Liver (tissue), 3 donors: ENCODE measurements around the gene DNAH6.

ENCODE experiments used
- HNF4A ChIP-seq, 2 donors: conservative IDR thresholded peaks; 2 replicates each; pipeline ENCODE4 v1.6.1; 2016; ENCODE audit warnings: antibody characterized with exemption in 2 of 2, mild to moderate bottlenecking in 2 of 2
- JUND ChIP-seq, 2 donors: IDR thresholded peaks; 2 replicates each; pipeline ENCODE4 v1.6.1; 2016; ENCODE audit warnings: antibody characterized with exemption in 2 of 2
- RAD21 ChIP-seq, 2 donors: IDR thresholded peaks; 2 replicates each; pipeline ENCODE4 v1.6.1; 2016; ENCODE audit warnings: antibody characterized with exemption in 2 of 2, mild to moderate bottlenecking in 2 of 2
- REST ChIP-seq: IDR thresholded peaks from 2 replicates; pipeline ENCODE4 v1.6.1; 2016; ENCODE audit warnings: antibody characterized with exemption, mild to moderate bottlenecking
- RXRA ChIP-seq, 2 donors: IDR thresholded peaks; 2 replicates each; pipeline ENCODE4 v1.6.1; 2017 to 2018; ENCODE audit warnings: antibody characterized with exemption in 2 of 2, mild to moderate bottlenecking in 1 of 2
- SP1 ChIP-seq: IDR thresholded peaks from 2 replicates; pipeline ENCODE4 v1.6.1; 2018; ENCODE audit warnings: antibody characterized with exemption, mild to moderate bottlenecking
- TAF1 ChIP-seq: conservative IDR thresholded peaks from 2 replicates; pipeline ENCODE4 v1.6.1; 2016; ENCODE audit warnings: antibody characterized with exemption, mild to moderate bottlenecking
- YY1 ChIP-seq: IDR thresholded peaks from 2 replicates; pipeline ENCODE4 v1.6.1; 2016; ENCODE audit warnings: antibody characterized with exemption, mild to moderate bottlenecking
- TF ChIP-seq, protein P1 (sequence below): IDR thresholded peaks from 2 replicates; pipeline ENCODE4 v1.6.1; 2016; ENCODE audit warnings: antibody characterized with exemption
- TF ChIP-seq, protein P2 (sequence below): fragments of 150-350 bp; IDR thresholded peaks from 2 replicates; pipeline ENCODE4 v1.5.1; 2017; ENCODE audit warnings: improper control_type of control experiment, low read depth, low read length; ENCODE audit not compliant: missing input control
- TF ChIP-seq, protein P3 (sequence below): IDR thresholded peaks from 2 replicates; pipeline ENCODE4 v1.6.1; 2016; ENCODE audit warnings: antibody characterized with exemption
- TF ChIP-seq, protein P4 (sequence below): IDR thresholded peaks from 2 replicates; pipeline ENCODE4 v1.6.1; 2016; ENCODE audit warnings: antibody characterized with exemption
- donor health status: healthy.
- donor health status: healthy.

GRCh38 chr2:84823788-84824187, 307.5 kb downstream of the DNAH6 start:
- TF ChIP-seq TAF1 (no peak), JUND (IDR thresholded peaks at IDR 0.05) (no peak), REST (no peak), YY1 (no peak), RAD21 (IDR thresholded peaks at IDR 0.05) (no peak), HNF4A (conservative IDR thresholded peaks at IDR 0.05) (no peak), SP1 (no peak), RXRA (IDR thresholded peaks at IDR 0.05) (no peak)
- TF ChIP-seq, protein P1, sequence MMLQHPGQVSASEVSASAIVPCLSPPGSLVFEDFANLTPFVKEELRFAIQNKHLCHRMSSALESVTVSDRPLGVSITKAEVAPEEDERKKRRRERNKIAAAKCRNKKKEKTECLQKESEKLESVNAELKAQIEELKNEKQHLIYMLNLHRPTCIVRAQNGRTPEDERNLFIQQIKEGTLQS: no peak
- TF ChIP-seq, protein P2, sequence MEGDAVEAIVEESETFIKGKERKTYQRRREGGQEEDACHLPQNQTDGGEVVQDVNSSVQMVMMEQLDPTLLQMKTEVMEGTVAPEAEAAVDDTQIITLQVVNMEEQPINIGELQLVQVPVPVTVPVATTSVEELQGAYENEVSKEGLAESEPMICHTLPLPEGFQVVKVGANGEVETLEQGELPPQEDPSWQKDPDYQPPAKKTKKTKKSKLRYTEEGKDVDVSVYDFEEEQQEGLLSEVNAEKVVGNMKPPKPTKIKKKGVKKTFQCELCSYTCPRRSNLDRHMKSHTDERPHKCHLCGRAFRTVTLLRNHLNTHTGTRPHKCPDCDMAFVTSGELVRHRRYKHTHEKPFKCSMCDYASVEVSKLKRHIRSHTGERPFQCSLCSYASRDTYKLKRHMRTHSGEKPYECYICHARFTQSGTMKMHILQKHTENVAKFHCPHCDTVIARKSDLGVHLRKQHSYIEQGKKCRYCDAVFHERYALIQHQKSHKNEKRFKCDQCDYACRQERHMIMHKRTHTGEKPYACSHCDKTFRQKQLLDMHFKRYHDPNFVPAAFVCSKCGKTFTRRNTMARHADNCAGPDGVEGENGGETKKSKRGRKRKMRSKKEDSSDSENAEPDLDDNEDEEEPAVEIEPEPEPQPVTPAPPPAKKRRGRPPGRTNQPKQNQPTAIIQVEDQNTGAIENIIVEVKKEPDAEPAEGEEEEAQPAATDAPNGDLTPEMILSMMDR: no peak
- TF ChIP-seq, protein P3, sequence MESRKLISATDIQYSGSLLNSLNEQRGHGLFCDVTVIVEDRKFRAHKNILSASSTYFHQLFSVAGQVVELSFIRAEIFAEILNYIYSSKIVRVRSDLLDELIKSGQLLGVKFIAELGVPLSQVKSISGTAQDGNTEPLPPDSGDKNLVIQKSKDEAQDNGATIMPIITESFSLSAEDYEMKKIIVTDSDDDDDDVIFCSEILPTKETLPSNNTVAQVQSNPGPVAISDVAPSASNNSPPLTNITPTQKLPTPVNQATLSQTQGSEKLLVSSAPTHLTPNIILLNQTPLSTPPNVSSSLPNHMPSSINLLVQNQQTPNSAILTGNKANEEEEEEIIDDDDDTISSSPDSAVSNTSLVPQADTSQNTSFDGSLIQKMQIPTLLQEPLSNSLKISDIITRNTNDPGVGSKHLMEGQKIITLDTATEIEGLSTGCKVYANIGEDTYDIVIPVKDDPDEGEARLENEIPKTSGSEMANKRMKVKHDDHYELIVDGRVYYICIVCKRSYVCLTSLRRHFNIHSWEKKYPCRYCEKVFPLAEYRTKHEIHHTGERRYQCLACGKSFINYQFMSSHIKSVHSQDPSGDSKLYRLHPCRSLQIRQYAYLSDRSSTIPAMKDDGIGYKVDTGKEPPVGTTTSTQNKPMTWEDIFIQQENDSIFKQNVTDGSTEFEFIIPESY: no peak
- TF ChIP-seq, protein P4, sequence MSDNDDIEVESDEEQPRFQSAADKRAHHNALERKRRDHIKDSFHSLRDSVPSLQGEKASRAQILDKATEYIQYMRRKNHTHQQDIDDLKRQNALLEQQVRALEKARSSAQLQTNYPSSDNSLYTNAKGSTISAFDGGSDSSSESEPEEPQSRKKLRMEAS: no peak
